GM10248 (cell line): Measurements from ENCODE around the gene SERPINB7.
"Not testable (repeated sequence)": the region's sequence is repeated elsewhere in the genome, so short reads cannot be mapped to it uniquely, and the experiment has no call there.

Source experiments
- CTCF ChIA-PET: fragments of 300-600 bp; sonication (Branson Sonifier 250); formaldehyde crosslinking; extraction: SDS; loops from one replicate; lab custom pipeline; 2021; ENCODE audit warnings: antibody characterized with exemption; lab: Yijun Ruan, JAX
- POLR2A ChIA-PET: fragments of 350-650 bp; sonication (Branson Sonifier 250); formaldehyde crosslinking; extraction: SDS; loops from one replicate; lab custom pipeline; 2020; ENCODE audit warnings: antibody characterized with exemption; lab: Yijun Ruan, JAX
- DNase-seq: peaks from one replicate; pipeline ENCODE4 v3.0.0; 2012; ENCODE audit errors: extremely low spot score
- TF ChIP-seq, protein P1 (sequence below): IDR thresholded peaks from 2 replicates; pipeline ENCODE4 v1.5.1; 2012; ENCODE audit warnings: mild to moderate bottlenecking, low read depth; ENCODE audit errors: extremely low read depth, missing control alignments, control extremely low read depth

SERPINB7 gene

DNA sequence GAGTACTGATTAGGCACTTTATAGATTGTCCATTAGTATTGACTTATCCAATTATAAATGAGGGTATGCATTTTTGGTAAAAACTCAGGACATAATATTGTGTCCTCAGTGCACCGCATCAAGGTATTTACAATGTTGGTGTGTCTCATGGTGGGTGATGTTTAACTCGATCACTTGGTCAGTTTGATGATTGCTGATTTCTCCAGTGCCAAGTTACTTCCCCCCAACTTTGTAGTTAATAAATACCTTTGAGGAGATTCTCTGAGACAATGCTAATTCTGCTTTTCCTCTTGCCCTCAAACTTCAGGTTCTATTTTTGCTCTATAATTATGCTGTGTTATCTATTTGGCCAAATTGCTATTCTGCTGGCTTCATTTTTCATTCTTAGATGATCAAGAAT lies 28.2 kb upstream of the SERPINB7 start:
- ChIA-PET CTCF (no interaction called here), POLR2A (no interaction called here)
- no peak for DNase-seq
- TF ChIP-seq, protein P1, sequence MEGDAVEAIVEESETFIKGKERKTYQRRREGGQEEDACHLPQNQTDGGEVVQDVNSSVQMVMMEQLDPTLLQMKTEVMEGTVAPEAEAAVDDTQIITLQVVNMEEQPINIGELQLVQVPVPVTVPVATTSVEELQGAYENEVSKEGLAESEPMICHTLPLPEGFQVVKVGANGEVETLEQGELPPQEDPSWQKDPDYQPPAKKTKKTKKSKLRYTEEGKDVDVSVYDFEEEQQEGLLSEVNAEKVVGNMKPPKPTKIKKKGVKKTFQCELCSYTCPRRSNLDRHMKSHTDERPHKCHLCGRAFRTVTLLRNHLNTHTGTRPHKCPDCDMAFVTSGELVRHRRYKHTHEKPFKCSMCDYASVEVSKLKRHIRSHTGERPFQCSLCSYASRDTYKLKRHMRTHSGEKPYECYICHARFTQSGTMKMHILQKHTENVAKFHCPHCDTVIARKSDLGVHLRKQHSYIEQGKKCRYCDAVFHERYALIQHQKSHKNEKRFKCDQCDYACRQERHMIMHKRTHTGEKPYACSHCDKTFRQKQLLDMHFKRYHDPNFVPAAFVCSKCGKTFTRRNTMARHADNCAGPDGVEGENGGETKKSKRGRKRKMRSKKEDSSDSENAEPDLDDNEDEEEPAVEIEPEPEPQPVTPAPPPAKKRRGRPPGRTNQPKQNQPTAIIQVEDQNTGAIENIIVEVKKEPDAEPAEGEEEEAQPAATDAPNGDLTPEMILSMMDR = no peak

DNA sequence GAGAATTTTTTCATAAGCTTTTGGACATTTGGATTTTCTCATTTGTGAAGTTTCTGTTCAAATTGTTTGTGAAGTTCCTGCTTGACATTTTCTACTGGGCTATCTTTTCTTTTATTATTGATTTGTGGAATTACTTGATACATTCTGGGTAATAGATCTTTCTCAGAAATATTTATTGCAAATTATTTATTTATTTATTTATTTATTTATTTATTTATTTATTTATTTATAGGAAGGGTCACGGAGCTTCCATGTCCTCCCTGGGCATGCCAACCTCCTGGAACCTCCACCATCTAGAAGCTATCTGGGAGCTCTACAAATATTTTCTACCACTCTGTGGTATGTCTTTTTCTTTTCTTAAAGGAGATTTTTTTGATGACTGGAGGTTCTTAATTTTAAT lies 25.7 kb upstream of the SERPINB7 start:
- CTCF ChIA-PET = no interaction called here
- TF ChIP-seq, protein P1 = no peak
- POLR2A ChIA-PET = no interaction called here
- DNase-seq = no peak

- CTCF ChIA-PET = no interaction called here
- no peak for DNase-seq
- TF ChIP-seq, protein P1 = no peak
- POLR2A ChIA-PET = no interaction called here
Measured at GRCh38 chr18:63752636-63753035, 22.6 kb upstream of the SERPINB7 start.

DNA sequence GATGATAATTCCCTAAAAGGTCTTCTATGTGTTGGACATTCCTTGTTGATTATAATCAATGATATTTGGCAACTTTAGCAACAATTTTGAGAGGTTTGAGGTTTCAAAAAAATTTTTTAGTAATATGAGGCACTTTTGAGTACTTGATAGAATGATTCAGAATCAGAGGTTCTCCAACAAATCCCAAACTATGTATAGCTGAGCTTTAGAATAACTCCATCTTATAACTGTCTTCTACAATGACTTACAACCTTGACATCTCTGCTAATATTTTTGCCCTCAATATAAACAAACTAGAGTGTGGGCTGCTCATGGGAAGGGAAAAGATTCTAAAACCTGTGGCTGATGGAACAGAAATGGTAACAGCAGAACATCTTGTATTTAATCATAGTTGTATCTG lies 21.5 kb upstream of the SERPINB7 start:
- POLR2A ChIA-PET = no interaction called here
- TF ChIP-seq, protein P1 = no peak
- DNase-seq = no peak
- CTCF ChIA-PET = no interaction called here

DNA sequence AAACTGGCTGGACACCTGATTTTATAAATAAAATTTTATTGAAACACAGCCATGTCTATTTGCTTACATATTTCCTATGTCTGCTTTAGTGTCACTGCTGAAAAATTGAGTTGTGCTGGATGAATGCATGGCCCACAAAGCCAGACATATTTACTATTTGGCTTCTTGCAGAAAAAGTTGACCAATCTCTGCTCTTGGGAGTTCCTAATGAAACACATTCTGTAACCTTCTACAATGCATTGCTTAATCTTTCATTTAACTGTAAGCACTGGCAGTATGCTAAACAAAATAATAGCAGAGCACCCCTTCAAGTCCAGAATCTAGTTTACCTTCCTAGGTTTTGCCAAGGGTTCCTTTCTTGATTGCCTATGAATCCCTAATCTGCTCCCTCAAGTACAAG lies 17.7 kb upstream of the SERPINB7 start:
- ChIA-PET POLR2A (no interaction called here), CTCF (interaction anchor here (1.2 to 1.4 kb wide), 2 partner anchors 9 to 179 kb away, joined by 3 read pairs; no protein-coding TSS in a partner anchor)
- TF ChIP-seq, protein P1 = no peak
- DNase-seq = no peak

DNA sequence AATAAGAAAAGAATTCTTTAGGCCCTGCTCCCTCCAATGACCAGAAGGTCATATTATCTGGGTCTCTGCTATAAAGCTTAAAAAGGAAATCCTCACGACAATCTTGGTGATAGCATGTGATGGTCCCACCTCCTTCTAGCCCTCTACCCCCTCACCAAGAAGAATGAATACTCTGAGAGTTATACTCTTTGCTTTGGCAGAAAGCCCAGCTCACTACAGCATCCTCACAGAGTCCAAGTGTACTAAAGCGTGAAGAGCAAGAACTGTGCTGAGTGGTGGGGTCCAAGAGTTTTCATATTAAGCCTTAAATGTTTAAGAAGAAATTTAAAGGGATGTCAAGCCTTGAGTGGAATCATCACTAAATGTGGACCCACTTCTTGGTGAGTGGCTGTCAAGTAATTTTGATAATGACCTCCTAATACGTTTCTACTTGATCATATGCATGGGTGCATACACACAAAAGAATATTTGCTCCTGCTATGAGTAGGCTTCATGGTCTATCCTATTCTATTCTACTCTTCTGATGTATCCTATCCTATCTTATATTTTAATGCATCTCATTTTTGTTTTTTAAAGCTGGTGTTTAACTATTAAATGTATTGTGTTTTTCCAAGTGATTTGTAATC lies 16.5 kb upstream of the SERPINB7 start:
- TF ChIP-seq, protein P1 = no peak
- DNase-seq = no peak
- CTCF ChIA-PET = interaction anchor here (1.4 kb wide), 1 partner anchor 181 kb away, joined by 3 read pairs; no protein-coding TSS in a partner anchor
- POLR2A ChIA-PET = no interaction called here

GRCh38 chr18:63759786-63760185 lies 15.4 kb upstream of the SERPINB7 start:
- POLR2A ChIA-PET, DNase-seq, CTCF ChIA-PET: not testable (repeated sequence)
